HG02943 (cell line): ENCODE results near the gene SLC8A1.

Source experiments
- ATAC-seq: cut with Tn5 transposase; IDR thresholded peaks from one replicate; pipeline ENCODE4 v1.9.1; 2021; ENCODE audit warnings: mild to moderate bottlenecking, low read depth, moderate library complexity; ENCODE audit not compliant: unreplicated experiment

Gene SLC8A1

GRCh38 chr2:40321822-40322221 lies 130.1 kb downstream of the SLC8A1 start:
- no peak for ATAC-seq

- no peak for ATAC-seq
Measured at GRCh38 chr2:40321016-40321623, 130.8 kb downstream of the SLC8A1 start.

- no peak for ATAC-seq
Measured at GRCh38 chr2:40318921-40319320, 133.0 kb downstream of the SLC8A1 start.

- no peak for ATAC-seq
Measured at GRCh38 chr2:40317761-40318160, 134.1 kb downstream of the SLC8A1 start.

- ATAC-seq: no peak
Measured at GRCh38 chr2:40317046-40317445, 134.8 kb downstream of the SLC8A1 start.

GRCh38 chr2:40316620-40317019 lies 135.3 kb downstream of the SLC8A1 start:
- ATAC-seq: no peak

- ATAC-seq: no peak
Measured at GRCh38 chr2:40315683-40316082, 136.2 kb downstream of the SLC8A1 start.

- ATAC-seq: no peak
Measured at GRCh38 chr2:40311026-40311425, 140.9 kb downstream of the SLC8A1 start.

- ATAC-seq: no peak
Measured at GRCh38 chr2:40310303-40310702, 141.6 kb downstream of the SLC8A1 start.

GRCh38 chr2:40304340-40304739 lies 147.6 kb downstream of the SLC8A1 start:
- ATAC-seq: no peak

GRCh38 chr2:40303746-40304145 lies 148.1 kb downstream of the SLC8A1 start:
- no peak for ATAC-seq

GRCh38 chr2:40302751-40303325 lies 149.1 kb downstream of the SLC8A1 start:
- ATAC-seq: no peak

- no peak for ATAC-seq
Measured at GRCh38 chr2:40300391-40300790, 151.5 kb downstream of the SLC8A1 start.

GRCh38 chr2:40299781-40300180 lies 152.1 kb downstream of the SLC8A1 start:
- ATAC-seq: no peak

- no peak for ATAC-seq
Measured at GRCh38 chr2:40299173-40299572, 152.7 kb downstream of the SLC8A1 start.

- no peak for ATAC-seq
Measured at GRCh38 chr2:40298026-40298425, 153.9 kb downstream of the SLC8A1 start.

- no peak for ATAC-seq
Measured at GRCh38 chr2:40292291-40292690, 159.6 kb downstream of the SLC8A1 start.

- ATAC-seq: no peak
Measured at GRCh38 chr2:40289771-40290404, 162.0 kb downstream of the SLC8A1 start.

- ATAC-seq: no peak
Measured at GRCh38 chr2:40287773-40288172, 164.1 kb downstream of the SLC8A1 start.

- no peak for ATAC-seq
Measured at GRCh38 chr2:40287195-40287594, 164.7 kb downstream of the SLC8A1 start.

- no peak for ATAC-seq
Measured at GRCh38 chr2:40286721-40287120, 165.2 kb downstream of the SLC8A1 start.

GRCh38 chr2:40285391-40285790 lies 166.5 kb downstream of the SLC8A1 start:
- ATAC-seq: no peak
